VCaP (cell line): ENCODE results near the gene MAB21L2.

Source experiments
- H3K27ac ChIP-seq: fragments of 450-650 bp; 2 replicates; pipeline ENCODE4 v1.5.1; 2017
- TF ChIP-seq, protein P1 (sequence below): fragments of 450-650 bp; conservative IDR thresholded peaks from 2 replicates; pipeline ENCODE4 v1.5.1; 2017; ENCODE audit warnings: mild to moderate bottlenecking, moderate library complexity

MAB21L2 gene

DNA sequence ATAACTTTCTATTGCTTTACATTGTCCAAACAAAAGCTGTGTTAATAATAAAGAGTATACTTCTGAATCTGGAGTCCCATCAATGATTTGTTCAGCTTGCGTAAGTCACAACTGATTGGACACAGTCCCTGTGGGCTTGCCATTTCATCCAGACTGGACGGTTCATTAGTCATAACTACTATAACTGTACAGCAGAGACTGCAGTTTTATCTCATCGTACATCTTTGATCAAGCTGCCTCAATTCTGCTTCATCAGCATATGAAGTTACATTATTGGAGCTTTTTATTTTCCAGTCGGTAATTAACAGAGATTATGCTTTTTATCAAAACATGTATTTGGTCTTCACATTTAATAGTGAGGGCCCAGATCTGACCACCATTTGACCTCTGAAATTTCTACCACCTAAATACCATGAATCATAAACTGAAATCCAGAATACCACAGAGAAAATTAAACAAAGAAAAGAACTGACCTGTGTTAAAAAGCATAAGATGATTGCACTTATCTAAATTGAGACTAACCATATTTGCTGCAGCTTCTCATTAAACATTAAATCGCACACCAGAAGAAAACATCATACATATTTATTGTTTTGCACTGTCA lies 12.5 kb upstream of the MAB21L2 start:
- H3K27ac ChIP-seq, result no peak overlapping the region
- TF ChIP-seq, protein P1, sequence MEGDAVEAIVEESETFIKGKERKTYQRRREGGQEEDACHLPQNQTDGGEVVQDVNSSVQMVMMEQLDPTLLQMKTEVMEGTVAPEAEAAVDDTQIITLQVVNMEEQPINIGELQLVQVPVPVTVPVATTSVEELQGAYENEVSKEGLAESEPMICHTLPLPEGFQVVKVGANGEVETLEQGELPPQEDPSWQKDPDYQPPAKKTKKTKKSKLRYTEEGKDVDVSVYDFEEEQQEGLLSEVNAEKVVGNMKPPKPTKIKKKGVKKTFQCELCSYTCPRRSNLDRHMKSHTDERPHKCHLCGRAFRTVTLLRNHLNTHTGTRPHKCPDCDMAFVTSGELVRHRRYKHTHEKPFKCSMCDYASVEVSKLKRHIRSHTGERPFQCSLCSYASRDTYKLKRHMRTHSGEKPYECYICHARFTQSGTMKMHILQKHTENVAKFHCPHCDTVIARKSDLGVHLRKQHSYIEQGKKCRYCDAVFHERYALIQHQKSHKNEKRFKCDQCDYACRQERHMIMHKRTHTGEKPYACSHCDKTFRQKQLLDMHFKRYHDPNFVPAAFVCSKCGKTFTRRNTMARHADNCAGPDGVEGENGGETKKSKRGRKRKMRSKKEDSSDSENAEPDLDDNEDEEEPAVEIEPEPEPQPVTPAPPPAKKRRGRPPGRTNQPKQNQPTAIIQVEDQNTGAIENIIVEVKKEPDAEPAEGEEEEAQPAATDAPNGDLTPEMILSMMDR, result no peak

DNA sequence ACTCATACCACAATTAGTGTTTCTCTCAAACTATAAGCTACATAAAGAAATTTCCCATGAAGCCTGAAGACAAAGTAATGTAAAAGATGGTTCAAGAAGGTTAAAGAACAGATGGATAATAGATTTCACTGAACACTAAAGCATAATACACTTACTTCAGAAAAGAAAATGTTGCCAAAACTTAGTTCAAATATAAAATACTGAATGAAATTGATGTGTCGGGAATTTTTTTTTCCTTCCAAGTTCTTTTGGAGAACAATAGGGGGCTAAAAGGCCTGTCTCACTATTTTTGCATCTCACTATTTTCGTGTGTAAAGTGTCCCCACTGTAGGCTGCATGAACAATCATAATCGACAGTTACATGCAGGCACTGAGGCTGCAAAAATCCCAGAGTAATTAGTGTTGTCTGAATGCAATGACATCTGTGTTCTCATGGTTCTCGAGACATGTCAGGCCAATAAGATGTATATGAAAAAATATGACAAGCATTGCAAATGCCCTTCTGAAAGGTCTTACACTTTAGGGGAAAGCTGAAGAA lies 11.9 kb upstream of the MAB21L2 start:
- no peak overlapping the region for H3K27ac ChIP-seq
- TF ChIP-seq, protein P1, result no peak

DNA sequence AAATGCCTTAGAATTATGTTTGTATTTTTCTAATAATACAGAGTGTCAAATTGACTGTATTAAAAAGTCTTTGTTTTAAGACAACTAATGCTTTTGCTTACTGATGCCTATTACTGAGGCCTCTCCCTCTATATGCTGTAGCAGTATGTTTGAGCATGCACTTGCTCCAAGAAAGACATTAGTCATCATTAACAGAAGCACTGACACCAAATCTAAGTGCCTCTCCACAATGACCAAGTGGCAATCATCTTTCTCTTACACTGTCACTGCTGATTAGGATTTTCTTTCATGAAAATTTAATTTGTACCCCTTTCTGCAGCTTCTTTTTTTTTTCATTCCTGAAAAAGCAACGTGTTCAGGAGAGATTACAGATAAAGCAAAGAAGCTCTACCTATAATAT lies 11.1 kb upstream of the MAB21L2 start:
- no peak overlapping the region for H3K27ac ChIP-seq
- TF ChIP-seq, protein P1, result no peak

DNA sequence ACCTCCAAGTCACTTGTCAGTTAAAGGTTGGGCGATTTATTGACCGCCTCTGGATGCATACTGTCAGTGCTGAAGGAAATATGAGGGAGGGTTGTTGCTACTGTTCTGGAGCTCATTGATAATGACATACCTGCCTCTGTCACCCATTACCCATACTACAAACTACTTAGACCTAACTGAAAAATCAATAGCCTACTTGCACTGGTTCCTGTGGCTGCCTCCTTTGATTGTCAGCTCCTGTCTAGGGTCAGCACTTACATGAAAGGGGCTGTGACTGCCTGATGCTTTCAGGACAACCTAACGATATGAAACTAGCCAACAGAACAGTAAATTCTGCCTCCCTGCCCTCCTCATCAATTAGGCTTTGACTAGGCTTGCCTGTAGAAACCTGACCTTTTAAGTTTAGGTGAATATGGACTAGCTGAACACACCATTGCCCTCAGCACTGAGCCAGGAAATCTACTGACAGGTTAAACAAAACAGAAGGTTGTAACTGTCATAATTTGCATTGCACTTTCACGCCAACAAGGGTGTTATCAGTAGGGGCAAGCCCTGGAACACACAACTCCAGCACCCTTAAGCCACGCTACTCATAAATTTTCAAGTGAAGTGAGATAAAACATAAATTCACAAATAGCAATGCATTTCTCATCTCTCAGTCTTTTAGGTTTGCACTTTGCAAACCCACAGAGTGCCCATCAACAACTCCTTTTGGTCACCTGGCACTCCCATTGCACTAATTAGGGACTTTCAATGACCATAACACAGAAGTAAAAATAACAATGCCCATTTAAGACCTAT lies 9.0 kb upstream of the MAB21L2 start:
- TF ChIP-seq, protein P1, result no peak
- H3K27ac ChIP-seq, result no peak overlapping the region

DNA sequence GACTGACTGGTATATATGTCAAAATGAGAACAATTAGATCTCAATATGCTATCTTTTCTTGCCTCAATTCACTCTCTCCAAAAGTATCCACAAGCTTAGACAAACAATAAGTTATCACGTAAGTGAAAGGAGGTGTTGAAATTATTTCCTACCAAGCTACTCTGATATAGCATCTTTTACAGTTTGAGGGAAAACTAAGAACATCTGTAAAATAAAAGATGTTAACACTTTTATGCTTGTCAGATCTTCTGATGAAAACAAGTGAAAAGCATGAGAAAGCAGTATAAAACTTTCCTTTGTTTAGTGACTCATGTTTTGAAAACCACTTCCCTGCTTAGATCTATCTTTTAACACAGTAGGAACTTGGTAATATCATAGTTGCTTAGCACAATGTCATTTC lies 8.4 kb upstream of the MAB21L2 start:
- no peak overlapping the region for H3K27ac ChIP-seq

DNA sequence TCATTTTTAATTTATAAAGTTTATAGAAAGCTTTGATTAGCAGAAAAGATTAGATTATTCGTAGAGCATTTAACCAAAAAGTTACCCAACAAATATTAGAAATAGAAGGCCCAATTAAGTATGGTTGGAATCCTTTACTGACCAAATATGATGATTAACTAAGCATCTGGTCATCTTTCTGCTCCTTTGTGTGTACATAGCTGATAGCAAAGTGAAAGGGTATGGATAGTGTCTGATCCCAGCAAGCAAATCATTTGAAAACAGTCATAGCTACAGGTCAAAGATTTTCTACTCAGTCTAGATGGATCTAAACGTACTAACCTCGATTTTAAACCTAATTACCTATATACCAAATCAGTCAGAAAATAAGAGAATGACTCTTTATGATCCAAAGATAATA lies 7.3 kb upstream of the MAB21L2 start:
- H3K27ac ChIP-seq, result no peak overlapping the region
- TF ChIP-seq, protein P1, result no peak

More for the DNA sequence above, 8.4 kb upstream of the MAB21L2 start:
- TF ChIP-seq, protein P1, result no peak

DNA sequence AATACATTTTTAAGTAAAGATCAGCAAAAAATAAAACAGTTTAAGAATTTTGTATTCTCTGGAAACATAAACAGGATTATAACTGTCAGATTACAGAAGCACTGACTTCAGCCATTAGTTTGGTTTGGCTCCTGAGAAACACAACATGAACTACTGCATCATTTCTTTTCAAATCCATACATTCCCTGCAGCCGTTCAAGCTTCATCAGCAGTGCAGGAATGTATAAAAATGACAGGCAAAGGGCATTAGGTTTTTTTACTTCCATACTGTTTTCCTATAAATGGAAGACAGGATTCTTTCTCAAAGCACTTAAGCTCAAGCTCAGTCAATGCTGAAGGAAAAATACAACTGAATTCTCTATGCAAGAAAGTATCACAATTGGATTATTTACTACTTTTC lies 4.2 kb upstream of the MAB21L2 start:
- TF ChIP-seq, protein P1, result no peak
- H3K27ac ChIP-seq, result peak overlapping the region; percentile 59; the same call in 1 of the 2 replicates
